A673 (cell line): Measurements from ENCODE around the gene SUDS3. TPM values are rescaled to one million over a fixed set of nuclear protein-coding genes. Genes with fewer than 3 reads are reported as not detected.
A peak's percentile ranks its signal among the peaks of the same experiment; 100 is the strongest.

Source experiments
- BruUV-seq: library from RNA; stranded (reverse); fragments of 400-500 nt; replicated peaks from 2 replicates; lab custom pipeline; 2021; lab: Mats Ljungman, UMichigan
- CTCF ChIA-PET: fragments of 300-600 bp; sonication (Branson Sonifier 250); formaldehyde crosslinking; loops from one replicate; lab custom pipeline; 2022; ENCODE audit warnings: antibody characterized with exemption; lab: Charles Lee
- POLR2A ChIA-PET: fragments of 300-600 bp; sonication (Branson Sonifier 250); formaldehyde crosslinking; loops from one replicate; lab custom pipeline; 2022; ENCODE audit warnings: antibody characterized with exemption; ENCODE audit not compliant: low non-redundant PET; lab: Charles Lee
- DNase-seq: peaks from one replicate; pipeline ENCODE4 v3.0.0-alpha.2; 2015; ENCODE audit warnings: low spot score
- H3K27ac ChIP-seq: fragments of 200-600 bp; sonication (generic); 2 replicates; pipeline ENCODE4 v1.5.1; 2016; ENCODE audit warnings: mixed run types, low read depth, mild to moderate bottlenecking, mixed read lengths, antibody characterized with exemption, low read length; ENCODE audit not compliant: poor library complexity, severe bottlenecking
- H3K27me3 ChIP-seq: fragments of 200-600 bp; sonication (generic); replicated peaks from 2 replicates; pipeline ENCODE4 v1.6.1; 2017; ENCODE audit warnings: mixed run types, low read depth, mild to moderate bottlenecking, mixed read lengths, antibody characterized with exemption, low read length; ENCODE audit not compliant: insufficient read depth, poor library complexity
- H3K36me3 ChIP-seq: fragments of 200-600 bp; sonication (generic); 2 replicates; pipeline ENCODE4 v1.6.1; 2016; ENCODE audit warnings: mixed run types, mild to moderate bottlenecking, mixed read lengths, antibody characterized with exemption, low read length; ENCODE audit not compliant: insufficient read depth, poor library complexity, severe bottlenecking
- H3K4me1 ChIP-seq: fragments of 200-600 bp; sonication (generic); 2 replicates; pipeline ENCODE4 v1.6.1; 2017; ENCODE audit warnings: mixed run types, mild to moderate bottlenecking, mixed read lengths, antibody characterized with exemption, low read length; ENCODE audit not compliant: insufficient read depth, poor library complexity, severe bottlenecking
- H3K4me3 ChIP-seq: fragments of 200-600 bp; sonication (generic); 2 replicates; pipeline ENCODE4 v1.5.1; 2016; ENCODE audit warnings: low read depth, mixed run types, mild to moderate bottlenecking, mixed read lengths, low read length; ENCODE audit not compliant: poor library complexity, severe bottlenecking
- H3K9me3 ChIP-seq: fragments of 200-600 bp; sonication (generic); 2 replicates; pipeline ENCODE4 v1.6.1; 2016; ENCODE audit warnings: mixed run types, low read depth, mild to moderate bottlenecking, mixed read lengths, antibody characterized with exemption, low read length; ENCODE audit not compliant: poor library complexity, severe bottlenecking
- CTCF ChIP-seq: fragments of 300-800, 200-600 bp; sonication (generic); conservative IDR thresholded peaks from 2 replicates; pipeline ENCODE4 v1.5.1; 2017; ENCODE audit warnings: low read depth, mild to moderate bottlenecking, antibody characterized with exemption, low read length, moderate library complexity, mixed read lengths
- EZH2 ChIP-seq: fragments of 200-600 bp; sonication (generic); IDR thresholded peaks from 2 replicates; pipeline ENCODE4 v1.6.1; 2017; ENCODE audit warnings: borderline replicate concordance, low read depth, mild to moderate bottlenecking, mixed read lengths, antibody characterized with exemption, low read length; ENCODE audit not compliant: poor library complexity, severe bottlenecking
- intact Hi-C: fragments of 100-400 bp; cut with micrococcal nuclease; formaldehyde crosslinking; loops from one replicate; pipeline ENCODE4 v1.10.0; 2022; ENCODE audit not compliant: unreplicated experiment
- total RNA-seq: library from RNA; stranded (reverse); gene quantifications from 2 replicates; pipeline ENCODE4 v1.2.3, GENCODE V29; 2021

SUDS3 gene
- total RNA-seq, 1 experiment from 2014 or later, result 50.0 TPM

DNA sequence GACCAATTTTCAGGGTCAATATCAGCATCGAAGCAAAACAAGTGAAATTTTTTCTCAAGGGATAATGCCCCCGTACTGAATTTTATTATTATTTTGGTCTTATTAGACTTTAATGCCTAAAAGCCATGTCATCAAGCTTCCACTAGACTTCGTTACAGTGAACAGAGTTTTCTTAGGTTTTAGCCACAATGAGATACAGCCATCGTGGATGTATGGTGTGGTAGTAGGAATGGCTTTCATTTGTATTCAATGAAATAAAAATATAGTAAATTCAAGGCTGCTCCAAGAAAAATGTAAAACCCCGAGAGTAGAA, 15.3 kb upstream of the SUDS3 start:
- H3K4me3 ChIP-seq, result no peak overlapping the region
- H3K9me3 ChIP-seq, result no peaks in the 10 kb centered on the region
- no peaks in the 10 kb centered on the region for H3K27me3 ChIP-seq
- DNase-seq, result no peak
- intact Hi-C loops, result no loop called here
- ChIA-PET POLR2A (no interaction called here), CTCF (no interaction called here)
- H3K36me3 ChIP-seq, result no peaks in the 10 kb centered on the region
- BruUV-seq, result no TSS peak
- peak overlapping the region; percentile 16 for H3K27ac ChIP-seq
- TF ChIP-seq CTCF (no peak), EZH2 (no peak)
- H3K4me1 ChIP-seq, result peaks cover 26% of the 10 kb centered on the region

DNA sequence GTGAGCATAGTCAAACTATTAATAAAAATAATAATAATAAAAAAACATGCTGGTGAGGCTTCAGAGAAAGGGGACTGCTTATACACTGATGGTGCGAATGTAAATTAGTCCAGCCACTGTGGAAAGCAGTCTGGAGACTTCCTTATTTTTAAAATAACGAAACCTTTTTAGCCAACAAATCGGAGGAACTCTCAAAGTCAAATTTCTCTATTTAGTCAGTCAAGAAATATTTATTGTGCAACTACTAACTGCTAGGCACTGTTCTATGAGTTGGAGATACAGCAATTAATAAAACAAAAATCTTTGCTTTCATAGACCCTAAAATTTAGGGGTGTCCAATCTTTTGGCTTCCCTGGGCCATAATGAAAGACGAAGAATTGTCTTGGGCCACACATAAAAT, 14.5 kb upstream of the SUDS3 start:
- DNase-seq, result no peak
- POLR2A ChIA-PET, result no interaction called here
- Histone ChIP-seq H3K4me3 (no peak overlapping the region), H3K36me3 (no peaks in the 10 kb centered on the region), H3K27me3 (no peaks in the 10 kb centered on the region), H3K4me1 (peaks cover 21% of the 10 kb centered on the region), H3K9me3 (no peaks in the 10 kb centered on the region), H3K27ac (no peak overlapping the region)
- intact Hi-C loops, result no loop called here
- TF ChIP-seq EZH2 (no peak), CTCF (no peak)
- CTCF ChIA-PET, result no interaction called here
- no TSS peak for BruUV-seq

- peaks cover 20% of the 10 kb centered on the region for H3K4me1 ChIP-seq
- BruUV-seq, result no TSS peak
- POLR2A ChIA-PET, result no interaction called here
- no peak for DNase-seq
- H3K9me3 ChIP-seq, result no peaks in the 10 kb centered on the region
- no peak overlapping the region for H3K27ac ChIP-seq
- TF ChIP-seq CTCF, result no peak
- no peak for TF ChIP-seq EZH2
- CTCF ChIA-PET, result interaction anchor here (1.2 kb wide), 1 partner anchor 9 kb away, joined by 5 read pairs; no protein-coding TSS in a partner anchor
- intact Hi-C loops, result no loop called here
- H3K36me3 ChIP-seq, result no peaks in the 10 kb centered on the region
- H3K4me3 ChIP-seq, result no peak overlapping the region
- H3K27me3 ChIP-seq, result no peaks in the 10 kb centered on the region
Measured at GRCh38 chr12:118368821-118369220, 7.5 kb upstream of the SUDS3 start.
